ENCODE measurements around the gene LMAN1L.

DNA sequence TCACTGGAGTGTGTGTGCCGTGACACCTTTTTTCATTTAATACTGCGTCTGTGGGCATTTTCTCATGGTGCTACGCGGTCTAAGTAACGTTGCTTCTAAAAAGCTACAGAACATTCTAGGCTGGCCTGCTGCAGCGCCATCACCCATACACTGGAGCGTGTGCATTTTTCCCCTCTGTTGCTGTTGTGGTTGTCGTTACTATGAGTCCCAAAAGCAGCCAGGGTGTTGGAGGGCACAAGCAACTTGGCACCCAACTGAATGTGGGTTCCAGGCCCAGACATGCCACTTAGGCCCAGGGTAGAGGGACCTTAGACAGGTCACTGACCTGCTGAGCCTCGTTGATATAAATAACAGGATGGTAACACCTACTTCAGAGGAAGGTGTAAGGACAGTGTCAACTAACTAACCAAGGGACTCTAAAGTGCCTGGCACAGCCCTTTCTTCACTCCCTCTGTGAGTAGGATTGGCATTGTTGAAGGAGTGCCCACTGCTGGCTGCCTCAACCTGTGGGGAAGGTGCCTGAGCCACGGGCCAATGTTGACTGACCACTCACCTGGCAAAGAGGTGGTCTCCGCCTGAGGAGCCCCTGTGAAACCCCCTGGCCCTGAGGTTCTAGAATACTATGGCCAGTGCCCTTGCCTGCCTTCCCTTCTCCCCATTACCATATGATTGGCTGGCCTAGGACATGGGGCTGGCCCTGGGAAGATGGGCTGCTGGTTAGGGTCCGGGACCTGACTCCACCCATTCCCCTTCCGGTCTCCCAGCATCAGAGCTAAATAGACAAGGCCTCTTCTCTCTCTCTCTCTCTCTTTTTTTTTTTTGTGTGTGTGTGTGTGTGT lies 27.2 kb upstream of the LMAN1L start:
- TF ChIP-seq GATA2 (IDR thresholded peaks at IDR 0.05; ENCODE audit: low read depth, low read length) (no peak), GATA3 (IDR thresholded peaks at IDR 0.05; ENCODE audit: low read depth, low read length) (no peak)

Measured in SH-SY5Y (cell line).